ENCODE measurements around the gene DOHH.
A peak's percentile ranks its signal among the peaks of the same experiment; 100 is the strongest.

Gene DOHH

DNA sequence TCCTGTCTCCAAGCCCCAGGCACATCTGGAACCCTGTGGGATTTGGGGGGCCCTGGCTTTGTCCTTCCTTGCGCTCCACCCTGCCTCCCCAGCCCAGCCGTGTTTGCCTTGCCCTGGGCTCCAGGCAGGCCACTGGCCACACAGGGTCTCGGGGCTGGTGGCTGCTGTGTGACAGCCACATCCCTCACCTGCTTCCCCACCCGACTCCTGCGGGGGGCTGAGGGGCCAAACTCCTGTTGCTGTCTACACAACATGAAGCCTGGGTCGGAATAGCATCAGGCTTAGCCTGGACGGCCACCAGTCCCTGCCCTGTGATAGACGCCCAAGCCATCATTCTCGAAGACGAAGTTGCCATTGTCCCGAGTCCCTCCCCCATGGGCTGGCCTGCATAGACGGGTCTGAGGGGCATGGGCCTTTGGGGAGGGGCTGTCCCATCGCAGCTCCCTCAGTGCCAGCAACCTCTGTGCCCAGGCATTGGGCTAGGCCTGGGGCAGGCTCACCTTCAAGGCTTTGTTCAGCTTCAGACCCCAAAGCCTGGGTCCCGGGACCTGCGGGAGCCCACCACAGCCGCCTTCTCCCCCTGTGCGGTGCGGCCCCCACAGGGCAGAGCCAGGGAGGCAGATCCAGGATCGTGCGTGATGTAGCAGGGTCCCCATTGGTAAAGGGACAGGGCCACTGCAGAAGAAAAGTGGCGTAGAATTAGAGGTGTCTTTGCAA lies 23.0 kb upstream of the DOHH start:
- H3K79me1 ChIP-seq (ENCODE audit: low read length) = peaks cover 4% of the 10 kb centered on the region
- peaks cover 17 to 29% of the 10 kb centered on the region in 2 experiments for H3K4me1 ChIP-seq (ENCODE audit: control insufficient read depth in 1 of 2, insufficient read depth in 2 of 2, low read length in 2 of 2)
- no peak overlapping the region for H3K9ac ChIP-seq (ENCODE audit: low read length)
- peaks cover 7% of the 10 kb centered on the region for H3K79me2 ChIP-seq (ENCODE audit: control insufficient read depth, insufficient read depth, low read length, poor library complexity)
- no peak overlapping the region for H4K12ac ChIP-seq (ENCODE audit: low read depth, low read length)
- H3K4me2 ChIP-seq (ENCODE audit: low read length) = no peak overlapping the region
- no peak overlapping the region for H2AK5ac ChIP-seq (ENCODE audit: low read length)
- no peak overlapping the region for H3K23ac ChIP-seq (ENCODE audit: low read length)
- H4K91ac ChIP-seq (ENCODE audit: low read depth, low read length) = no peak overlapping the region
- no peak overlapping the region for H3K18ac ChIP-seq (ENCODE audit: low read length)
- H2BK12ac ChIP-seq (ENCODE audit: low read length) = no peak overlapping the region
- no peak overlapping the region for H2BK5ac ChIP-seq (ENCODE audit: low read depth, low read length, poor library complexity)
- H3K14ac ChIP-seq (ENCODE audit: low read length) = no peak overlapping the region
- H3K36me3 ChIP-seq (ENCODE audit: control insufficient read depth in 1 of 2, insufficient read depth in 2 of 2, low read length in 2 of 2) = peaks cover 74 to 80% of the 10 kb centered on the region in 2 experiments
- no peaks in the 10 kb centered on the region for H3K27me3 ChIP-seq (ENCODE audit: insufficient read depth, low read length)
- H3K9me3 ChIP-seq (ENCODE audit: insufficient read depth, low read depth, low read length) = no peaks in the 10 kb centered on the region
- no peak for DNase-seq
- no peak overlapping the region for H2AFZ ChIP-seq (ENCODE audit: insufficient read depth, low read length, poor library complexity)
- H3K27ac ChIP-seq (ENCODE audit: low read depth, low read length) = no peak overlapping the region
- no peak overlapping the region for H4K8ac ChIP-seq (ENCODE audit: low read depth, low read length)
- no peak overlapping the region for H2BK120ac ChIP-seq (ENCODE audit: insufficient read depth, low read length, poor library complexity)
- H3K4me3 ChIP-seq (ENCODE audit: low read depth, low read length) = no peak overlapping the region
- no peak overlapping the region for H3K4ac ChIP-seq (ENCODE audit: low read depth, low read length)
- WGBS (ENCODE audit: extremely low coverage, insufficient coverage, insufficient read length) = no CpG with 5 or more reads among the region's 21 CpGs

DNA sequence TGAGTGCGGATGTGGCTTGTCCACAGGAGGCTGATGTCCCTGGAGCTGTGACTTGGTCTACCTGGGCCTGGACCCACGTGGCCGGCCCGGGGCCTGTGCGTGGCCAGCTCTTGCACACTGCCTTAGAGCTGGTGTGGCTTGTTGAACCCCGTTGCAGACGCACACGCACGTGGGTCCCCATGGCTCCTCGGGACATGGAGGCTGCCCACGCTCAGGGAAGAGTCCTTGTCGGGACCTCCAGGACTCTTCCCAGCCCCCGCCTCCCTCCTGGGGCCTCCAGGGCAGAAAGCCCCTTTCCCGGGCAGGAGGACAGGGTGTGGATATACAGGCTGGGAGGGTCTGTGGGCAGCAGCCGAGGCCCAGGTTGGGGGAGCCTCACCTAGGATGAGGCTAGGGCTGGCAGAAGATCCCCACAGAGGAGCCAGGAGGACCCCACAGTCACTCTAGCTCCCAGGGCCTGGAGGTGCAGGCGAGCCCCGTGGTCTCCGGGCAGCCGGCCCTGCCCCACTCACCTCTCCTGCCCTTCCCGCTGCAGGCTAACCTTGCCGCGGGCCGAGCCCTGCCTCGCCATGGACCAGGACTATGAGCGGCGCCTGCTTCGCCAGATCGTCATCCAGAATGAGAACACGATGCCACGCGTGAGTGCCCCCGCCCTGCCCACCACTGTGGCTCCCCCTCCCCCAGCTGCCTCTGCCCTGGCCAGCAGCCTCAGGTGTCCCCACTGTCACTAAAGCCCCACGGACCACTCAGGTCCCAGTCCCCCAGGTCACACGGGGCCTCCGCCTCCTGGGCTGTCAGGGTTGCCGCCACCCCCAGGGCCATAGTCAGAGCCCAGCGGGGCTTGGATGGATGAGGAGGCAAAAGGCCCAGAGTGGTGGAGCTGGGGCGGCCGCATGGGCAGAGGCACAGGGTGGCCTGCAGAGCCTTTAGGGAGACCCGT lies 22.2 kb upstream of the DOHH start:
- Histone ChIP-seq H2BK5ac (ENCODE audit: low read depth, low read length, poor library complexity) (no peak overlapping the region), H2BK120ac (ENCODE audit: insufficient read depth, low read length, poor library complexity) (no peak overlapping the region), H3K4me1 (ENCODE audit: control insufficient read depth in 1 of 2, insufficient read depth in 2 of 2, low read length in 2 of 2) (peaks cover 20 to 32% of the 10 kb centered on the region in 2 experiments), H2AK5ac (ENCODE audit: low read length) (no peak overlapping the region), H3K4me2 (ENCODE audit: low read length) (no peak overlapping the region), H3K79me2 (ENCODE audit: control insufficient read depth, insufficient read depth, low read length, poor library complexity) (peaks cover 7% of the 10 kb centered on the region), H2AFZ (ENCODE audit: insufficient read depth, low read length, poor library complexity) (no peak overlapping the region), H3K4ac (ENCODE audit: low read depth, low read length) (peak overlapping the region; percentile 64), H2BK12ac (ENCODE audit: low read length) (no peak overlapping the region), H3K36me3 (ENCODE audit: control insufficient read depth in 1 of 2, insufficient read depth in 2 of 2, low read length in 2 of 2) (peaks cover 67 to 75% of the 10 kb centered on the region in 2 experiments), H3K9me3 (ENCODE audit: insufficient read depth, low read depth, low read length) (no peaks in the 10 kb centered on the region), H4K91ac (ENCODE audit: low read depth, low read length) (no peak overlapping the region), H3K27me3 (ENCODE audit: insufficient read depth, low read length) (no peaks in the 10 kb centered on the region), H3K14ac (ENCODE audit: low read length) (no peak overlapping the region), H3K18ac (ENCODE audit: low read length) (peak overlapping the region; percentile 48), H3K4me3 (ENCODE audit: low read depth, low read length) (no peak overlapping the region), H4K8ac (ENCODE audit: low read depth, low read length) (no peak overlapping the region), H3K27ac (ENCODE audit: low read depth, low read length) (no peak overlapping the region), H3K79me1 (ENCODE audit: low read length) (peaks cover 4% of the 10 kb centered on the region), H3K23ac (ENCODE audit: low read length) (no peak overlapping the region), H4K12ac (ENCODE audit: low read depth, low read length) (no peak overlapping the region), H3K9ac (ENCODE audit: low read length) (no peak overlapping the region)
- no CpG with 5 or more reads among the region's 40 CpGs for WGBS (ENCODE audit: extremely low coverage, insufficient coverage, insufficient read length)
- no peak for DNase-seq

DNA sequence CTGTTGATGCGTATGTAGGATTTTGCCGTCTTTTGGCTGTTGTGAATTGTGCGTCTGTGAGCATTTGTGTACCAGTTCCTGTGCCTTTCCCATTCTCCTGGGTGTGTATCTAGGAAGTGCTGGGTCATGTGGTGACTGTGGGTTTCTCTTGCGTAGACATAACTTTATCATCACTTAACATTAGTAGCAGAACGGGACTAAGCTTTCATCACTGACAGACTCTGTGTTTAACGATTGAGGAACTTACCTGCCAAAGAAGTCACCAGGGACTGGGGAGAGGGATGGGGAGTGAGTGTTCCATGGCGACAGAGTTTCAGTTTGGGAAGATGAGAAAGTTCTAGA lies 20.6 kb upstream of the DOHH start:
- peak overlapping the region; percentile 52 for H4K8ac ChIP-seq (ENCODE audit: low read depth, low read length)
- peak overlapping the region; percentile 43 for H2BK5ac ChIP-seq (ENCODE audit: low read depth, low read length, poor library complexity)
- peak overlapping the region; percentile 37 for H3K14ac ChIP-seq (ENCODE audit: low read length)
- peak overlapping the region; percentile 78 for H3K27ac ChIP-seq (ENCODE audit: low read depth, low read length)
- H3K4me2 ChIP-seq (ENCODE audit: low read length) = no peak overlapping the region
- H3K9me3 ChIP-seq (ENCODE audit: insufficient read depth, low read depth, low read length) = peaks cover 3% of the 10 kb centered on the region
- H4K91ac ChIP-seq (ENCODE audit: low read depth, low read length) = peak overlapping the region; percentile 76
- H3K4me3 ChIP-seq (ENCODE audit: low read depth, low read length) = no peak overlapping the region
- H2BK12ac ChIP-seq (ENCODE audit: low read length) = no peak overlapping the region
- no peak overlapping the region for H3K9ac ChIP-seq (ENCODE audit: low read length)
- peaks cover 20 to 32% of the 10 kb centered on the region in 2 experiments for H3K4me1 ChIP-seq (ENCODE audit: control insufficient read depth in 1 of 2, insufficient read depth in 2 of 2, low read length in 2 of 2)
- H3K79me1 ChIP-seq (ENCODE audit: low read length) = peaks cover 4% of the 10 kb centered on the region
- no peaks in the 10 kb centered on the region for H3K27me3 ChIP-seq (ENCODE audit: insufficient read depth, low read length)
- H2AFZ ChIP-seq (ENCODE audit: insufficient read depth, low read length, poor library complexity) = no peak overlapping the region
- H3K23ac ChIP-seq (ENCODE audit: low read length) = no peak overlapping the region
- WGBS (ENCODE audit: extremely low coverage, insufficient coverage, insufficient read length) = no CpG with 5 or more reads among the region's 7 CpGs
- DNase-seq = no peak
- peak overlapping the region; percentile 61 for H3K4ac ChIP-seq (ENCODE audit: low read depth, low read length)
- peak overlapping the region; percentile 56 for H2AK5ac ChIP-seq (ENCODE audit: low read length)
- peaks cover 12% of the 10 kb centered on the region for H3K79me2 ChIP-seq (ENCODE audit: control insufficient read depth, insufficient read depth, low read length, poor library complexity)
- no peak overlapping the region for H2BK120ac ChIP-seq (ENCODE audit: insufficient read depth, low read length, poor library complexity)
- peak overlapping the region; percentile 52 for H3K18ac ChIP-seq (ENCODE audit: low read length)
- no peak overlapping the region for H4K12ac ChIP-seq (ENCODE audit: low read depth, low read length)
- H3K36me3 ChIP-seq (ENCODE audit: control insufficient read depth in 1 of 2, insufficient read depth in 2 of 2, low read length in 2 of 2) = peaks cover 60 to 67% of the 10 kb centered on the region in 2 experiments

DNA sequence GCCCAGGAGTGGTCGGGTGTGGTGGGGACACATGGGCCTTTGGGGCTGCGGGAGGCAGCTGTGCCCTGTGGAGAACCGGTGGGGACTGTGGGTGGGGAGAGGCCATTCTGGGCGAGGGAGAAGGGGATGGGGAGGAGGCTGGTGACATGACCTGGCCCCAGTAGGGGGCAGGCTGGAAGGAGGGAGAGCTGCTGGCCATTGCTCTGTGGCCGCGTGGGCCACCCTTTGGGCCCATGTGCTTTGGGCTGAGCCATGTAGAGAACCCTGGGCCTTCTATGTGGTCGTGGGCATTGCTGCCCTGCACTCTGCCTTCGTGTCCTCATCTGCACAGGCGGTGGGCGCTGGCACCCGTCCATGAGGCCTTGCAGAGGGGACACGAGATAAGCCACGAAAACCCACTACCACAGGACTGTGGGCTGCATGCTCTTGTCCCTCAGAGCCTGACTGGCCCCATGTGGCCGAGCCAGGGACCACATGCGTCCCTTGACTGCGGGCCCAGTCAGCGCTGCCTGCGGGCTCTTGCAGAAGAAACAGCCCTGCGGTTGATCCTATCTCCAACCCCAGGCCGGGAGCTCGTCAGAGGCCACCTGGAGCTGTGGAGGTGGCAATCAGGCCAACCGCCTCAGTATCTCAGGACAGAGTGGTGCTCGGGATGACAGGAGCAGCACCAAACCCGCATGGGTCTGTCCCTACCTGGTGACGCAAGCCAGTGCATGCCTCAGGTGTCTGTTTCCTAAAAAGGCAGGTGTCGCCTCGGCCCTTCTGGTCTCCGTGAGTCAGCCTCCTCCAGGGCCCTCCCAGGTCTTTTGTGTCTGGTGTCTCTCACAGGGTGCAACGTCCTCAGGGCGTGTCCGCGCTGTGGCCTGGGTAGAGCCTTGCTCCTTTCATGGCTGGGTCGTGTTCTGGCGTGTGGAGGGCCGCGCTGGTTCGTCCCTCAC lies 20.0 kb upstream of the DOHH start:
- H2BK120ac ChIP-seq (ENCODE audit: insufficient read depth, low read length, poor library complexity) = no peak overlapping the region
- H3K4me1 ChIP-seq (ENCODE audit: control insufficient read depth in 1 of 2, insufficient read depth in 2 of 2, low read length in 2 of 2) = peaks cover 20 to 32% of the 10 kb centered on the region in 2 experiments
- H2AK5ac ChIP-seq (ENCODE audit: low read length) = peak overlapping the region; percentile 56
- peaks cover 55 to 62% of the 10 kb centered on the region in 2 experiments for H3K36me3 ChIP-seq (ENCODE audit: control insufficient read depth in 1 of 2, insufficient read depth in 2 of 2, low read length in 2 of 2)
- H3K4me3 ChIP-seq (ENCODE audit: low read depth, low read length) = no peak overlapping the region
- H3K4ac ChIP-seq (ENCODE audit: low read depth, low read length) = peak overlapping the region; percentile 61
- H2AFZ ChIP-seq (ENCODE audit: insufficient read depth, low read length, poor library complexity) = no peak overlapping the region
- H3K27me3 ChIP-seq (ENCODE audit: insufficient read depth, low read length) = no peaks in the 10 kb centered on the region
- peak overlapping the region; percentile 43 for H2BK5ac ChIP-seq (ENCODE audit: low read depth, low read length, poor library complexity)
- peak overlapping the region; percentile 48 for H3K9ac ChIP-seq (ENCODE audit: low read length)
- peak overlapping the region; percentile 58 for H3K18ac ChIP-seq (ENCODE audit: low read length)
- peak overlapping the region; percentile 52 for H4K8ac ChIP-seq (ENCODE audit: low read depth, low read length)
- DNase-seq = peak; percentile 100
- H3K4me2 ChIP-seq (ENCODE audit: low read length) = no peak overlapping the region
- peaks cover 4% of the 10 kb centered on the region for H3K79me1 ChIP-seq (ENCODE audit: low read length)
- no peak overlapping the region for H4K12ac ChIP-seq (ENCODE audit: low read depth, low read length)
- no CpG with 5 or more reads among the region's 37 CpGs for WGBS (ENCODE audit: extremely low coverage, insufficient coverage, insufficient read length)
- peak overlapping the region; percentile 78 for H3K27ac ChIP-seq (ENCODE audit: low read depth, low read length)
- H3K9me3 ChIP-seq (ENCODE audit: insufficient read depth, low read depth, low read length) = peaks cover 3% of the 10 kb centered on the region
- peak overlapping the region; percentile 7 for H2BK12ac ChIP-seq (ENCODE audit: low read length)
- H4K91ac ChIP-seq (ENCODE audit: low read depth, low read length) = peak overlapping the region; percentile 76
- H3K14ac ChIP-seq (ENCODE audit: low read length) = peak overlapping the region; percentile 37
- no peak overlapping the region for H3K23ac ChIP-seq (ENCODE audit: low read length)
- peaks cover 13% of the 10 kb centered on the region for H3K79me2 ChIP-seq (ENCODE audit: control insufficient read depth, insufficient read depth, low read length, poor library complexity)
